Measurements from ENCODE around the gene NRK.

GRCh38 chrX:105972690-105973386 lies 150.5 kb downstream of the NRK start:
- TF ChIP-seq CTCF (IDR thresholded peaks at IDR 0.05) (no peak), POLR2A (IDR thresholded peaks at IDR 0.05) (no peak)
